Right atrium auricular region (tissue), 2 donors: ENCODE measurements around the gene MED9. TPM values are rescaled to one million over a fixed set of nuclear protein-coding genes. Genes with fewer than 3 reads are reported as not detected.

Experiments
- DNase-seq: peaks from one replicate; pipeline ENCODE4 v3.0.0-alpha.2; 2019; ENCODE audit warnings: low spot score
- H3K27ac ChIP-seq, 2 donors: fragments of 200-600 bp; sonication (generic); 1 replicate in 1 of 2; 2 replicates in 1 of 2; pipeline ENCODE4 v1.5.1; 2016 to 2019
- H3K27me3 ChIP-seq, 2 donors: fragments of 200-600 bp; sonication (generic); one replicate each; pipeline versions ENCODE4 v1.5.1 to v1.6.0; 2017 to 2019
- H3K36me3 ChIP-seq: fragments of 200-600 bp; sonication (generic); one replicate; pipeline ENCODE4 v1.5.1; 2016
- H3K4me1 ChIP-seq, 2 donors: fragments of 200-600 bp; sonication (generic); one replicate each; pipeline versions ENCODE4 v1.5.1 to v1.6.0; 2017 to 2019
- H3K4me3 ChIP-seq, 2 donors: fragments of 200-600 bp; sonication (generic); 1 replicate in 1 of 2; 2 replicates in 1 of 2; pipeline ENCODE4 v1.5.1; 2017 to 2019; ENCODE audit warnings: mild to moderate bottlenecking in 1 of 2, moderate library complexity in 1 of 2
- H3K9me3 ChIP-seq, 2 donors: fragments of 200-600 bp; sonication (generic); one replicate each; pipeline ENCODE4 v1.5.1; 2019
- total RNA-seq, 2 donors: library from RNA; depleted of rRNA; stranded (reverse); fragments of >200 nt; gene quantifications; one replicate each; pipeline ENCODE4 v1.1.0, GENCODE V29; 2016
- TF ChIP-seq, protein P1 (sequence below), 2 donors: fragments of 200-600 bp; sonication (generic); IDR thresholded peaks; one replicate each; pipeline ENCODE4 v1.5.1; 2019; ENCODE audit warnings: antibody characterized with exemption in 2 of 2

Gene MED9
- total RNA-seq, 2 donors from 2014 or later = 36.7 to 41.0 TPM

- no peaks in the 10 kb centered on the region for H3K9me3 ChIP-seq
- no peaks in the 10 kb centered on the region for H3K27me3 ChIP-seq
- H3K4me3 ChIP-seq = no peak overlapping the region
- H3K36me3 ChIP-seq = no peaks in the 10 kb centered on the region
- no peak overlapping the region for H3K27ac ChIP-seq
- TF ChIP-seq, protein P1, sequence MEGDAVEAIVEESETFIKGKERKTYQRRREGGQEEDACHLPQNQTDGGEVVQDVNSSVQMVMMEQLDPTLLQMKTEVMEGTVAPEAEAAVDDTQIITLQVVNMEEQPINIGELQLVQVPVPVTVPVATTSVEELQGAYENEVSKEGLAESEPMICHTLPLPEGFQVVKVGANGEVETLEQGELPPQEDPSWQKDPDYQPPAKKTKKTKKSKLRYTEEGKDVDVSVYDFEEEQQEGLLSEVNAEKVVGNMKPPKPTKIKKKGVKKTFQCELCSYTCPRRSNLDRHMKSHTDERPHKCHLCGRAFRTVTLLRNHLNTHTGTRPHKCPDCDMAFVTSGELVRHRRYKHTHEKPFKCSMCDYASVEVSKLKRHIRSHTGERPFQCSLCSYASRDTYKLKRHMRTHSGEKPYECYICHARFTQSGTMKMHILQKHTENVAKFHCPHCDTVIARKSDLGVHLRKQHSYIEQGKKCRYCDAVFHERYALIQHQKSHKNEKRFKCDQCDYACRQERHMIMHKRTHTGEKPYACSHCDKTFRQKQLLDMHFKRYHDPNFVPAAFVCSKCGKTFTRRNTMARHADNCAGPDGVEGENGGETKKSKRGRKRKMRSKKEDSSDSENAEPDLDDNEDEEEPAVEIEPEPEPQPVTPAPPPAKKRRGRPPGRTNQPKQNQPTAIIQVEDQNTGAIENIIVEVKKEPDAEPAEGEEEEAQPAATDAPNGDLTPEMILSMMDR (IDR thresholded peaks at IDR 0.05) = no peak
- DNase-seq = no peak
- H3K4me1 ChIP-seq = no peaks in the 10 kb centered on the region
Observed at GRCh38 chr17:17513626-17514025, 36.8 kb downstream of the MED9 start.

GRCh38 chr17:17514361-17514992 is 37.7 kb downstream of the MED9 start:
- TF ChIP-seq, protein P1 (IDR thresholded peaks at IDR 0.05) = no peak
- DNase-seq = no peak

GRCh38 chr17:17514993-17515933 is 38.5 kb downstream of the MED9 start:
- Histone ChIP-seq H3K4me1 (no peaks in the 10 kb centered on the region), H3K27me3 (no peaks in the 10 kb centered on the region), H3K36me3 (no peaks in the 10 kb centered on the region), H3K4me3 (no peak overlapping the region), H3K9me3 (no peaks in the 10 kb centered on the region), H3K27ac (no peak overlapping the region)
- DNase-seq = no peak
- TF ChIP-seq, protein P1 (IDR thresholded peaks at IDR 0.05) = no peak

More at GRCh38 chr17:17514361-17514992, 37.7 kb downstream of the MED9 start:
- Histone ChIP-seq H3K4me3 (no peak overlapping the region), H3K27ac (no peak overlapping the region), H3K9me3 (no peaks in the 10 kb centered on the region), H3K4me1 (no peaks in the 10 kb centered on the region), H3K36me3 (no peaks in the 10 kb centered on the region), H3K27me3 (no peaks in the 10 kb centered on the region)

GRCh38 chr17:17515934-17516930 is 39.4 kb downstream of the MED9 start:
- TF ChIP-seq, protein P1 (IDR thresholded peaks at IDR 0.05) = no peak
- no peaks in the 10 kb centered on the region for H3K36me3 ChIP-seq
- no peaks in the 10 kb centered on the region for H3K9me3 ChIP-seq
- H3K4me1 ChIP-seq = no peaks in the 10 kb centered on the region
- no peak overlapping the region for H3K4me3 ChIP-seq
- H3K27ac ChIP-seq = no peak overlapping the region
- no peak for DNase-seq
- no peaks in the 10 kb centered on the region for H3K27me3 ChIP-seq

DNA sequence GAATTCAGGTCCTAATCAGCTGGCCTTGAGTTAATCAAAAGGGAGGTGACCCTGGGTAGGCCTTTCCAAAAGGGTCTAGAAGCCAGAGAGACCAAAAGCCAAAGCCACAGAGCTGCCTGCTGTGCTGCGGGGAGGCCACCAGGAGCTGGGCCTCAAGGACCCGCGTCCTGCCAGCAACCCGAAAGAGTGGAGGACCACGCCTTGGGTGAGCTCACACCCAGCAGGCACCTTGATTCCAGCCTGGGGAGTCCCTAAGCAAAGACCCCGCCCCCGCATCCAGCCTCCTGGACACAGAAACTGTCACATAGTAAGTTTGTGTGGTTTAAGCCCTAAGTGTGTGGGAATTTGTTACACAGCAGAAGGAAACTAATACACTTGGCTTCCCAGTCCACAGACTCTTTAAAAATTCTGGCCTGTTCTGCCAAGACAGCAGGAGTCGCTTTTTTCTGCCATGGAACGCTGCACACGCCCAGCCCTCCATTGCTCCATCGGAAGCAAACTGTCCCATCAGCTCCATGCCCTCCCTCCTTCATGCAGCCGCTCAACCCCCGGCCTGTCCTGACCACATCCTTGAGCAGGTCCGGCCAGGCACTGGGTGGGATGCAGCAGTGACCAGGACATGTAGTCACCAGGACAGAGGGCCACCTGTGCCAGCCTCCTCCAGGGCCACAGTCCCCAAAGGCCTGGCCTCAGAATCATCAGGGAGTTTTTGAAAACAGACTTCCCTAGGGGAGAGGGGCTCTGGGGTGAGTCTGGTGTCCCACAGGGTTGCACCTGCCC is 40.3 kb downstream of the MED9 start:
- Histone ChIP-seq H3K27ac (no peak overlapping the region), H3K4me1 (no peaks in the 10 kb centered on the region), H3K27me3 (no peaks in the 10 kb centered on the region), H3K9me3 (no peaks in the 10 kb centered on the region), H3K4me3 (no peak overlapping the region), H3K36me3 (no peaks in the 10 kb centered on the region)
- no peak for DNase-seq
- TF ChIP-seq, protein P1 (IDR thresholded peaks at IDR 0.05) = no peak
